GM18508 (cell line): ENCODE measurements around the gene GNS.
"Not testable (repeated sequence)": the region's sequence is repeated elsewhere in the genome, so short reads cannot be mapped to it uniquely, and the experiment has no call there.

Experiments used
- ATAC-seq: cut with Tn5 transposase; IDR thresholded peaks from one replicate; pipeline ENCODE4 v1.9.1; 2021; ENCODE audit warnings: moderate number of reproducible peaks; ENCODE audit not compliant: insufficient read depth, unreplicated experiment

The GNS gene

GRCh38 chr12:64780531-64781279 is 21.5 kb upstream of the GNS start:
- no peak for ATAC-seq

GRCh38 chr12:64780132-64780530 is 20.9 kb upstream of the GNS start:
- ATAC-seq = no peak

DNA sequence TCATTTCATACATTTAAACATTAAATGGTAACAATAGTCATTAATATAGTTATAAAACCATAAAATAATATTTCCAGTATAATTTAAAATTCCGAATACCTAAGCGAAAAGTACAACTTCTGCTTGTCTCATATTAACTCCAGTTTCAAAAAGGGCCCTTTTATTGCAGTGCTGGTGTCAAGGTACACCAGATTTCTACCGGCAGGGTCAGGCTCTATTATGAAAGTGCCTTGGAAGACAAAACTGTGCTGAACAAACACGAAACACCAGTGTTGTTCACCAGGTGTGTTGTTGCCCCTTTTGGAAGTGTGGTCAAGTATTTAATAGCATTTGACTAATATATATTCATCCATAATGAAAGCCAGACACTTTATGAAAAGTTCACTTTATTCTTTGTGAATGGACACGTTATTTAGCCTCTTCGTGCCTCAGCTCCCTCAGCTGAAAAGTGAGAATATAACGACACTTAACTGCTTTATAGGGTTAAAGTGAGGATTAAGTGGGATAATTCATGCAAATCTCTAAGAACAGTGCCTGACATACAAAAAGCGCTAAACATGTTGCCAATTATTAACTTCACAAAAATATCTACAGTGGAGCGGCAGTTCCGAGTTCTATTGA is 20.3 kb upstream of the GNS start:
- ATAC-seq = no peak

GRCh38 chr12:64775147-64775736 is 16.0 kb upstream of the GNS start:
- ATAC-seq = not testable (repeated sequence)

DNA sequence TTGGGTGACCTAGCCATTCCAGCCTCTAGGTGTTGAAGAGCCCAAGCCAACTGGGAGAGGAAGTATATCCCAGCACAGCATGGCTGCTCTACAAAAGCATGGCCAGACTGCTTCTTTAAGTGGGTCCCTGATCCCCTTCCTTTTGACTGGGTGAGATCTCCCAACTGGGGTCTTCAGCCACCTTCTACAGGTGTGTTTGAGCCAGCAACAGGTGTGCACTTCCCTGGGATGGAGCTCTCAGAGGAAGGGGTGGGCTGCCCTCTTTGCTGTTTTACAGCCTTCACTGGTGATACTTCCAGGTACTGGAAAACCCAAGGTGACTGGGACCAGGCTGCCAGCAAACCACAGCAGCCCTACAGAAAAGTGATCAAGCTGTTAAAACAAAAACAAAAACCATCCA is 14.2 kb upstream of the GNS start:
- no peak for ATAC-seq

DNA sequence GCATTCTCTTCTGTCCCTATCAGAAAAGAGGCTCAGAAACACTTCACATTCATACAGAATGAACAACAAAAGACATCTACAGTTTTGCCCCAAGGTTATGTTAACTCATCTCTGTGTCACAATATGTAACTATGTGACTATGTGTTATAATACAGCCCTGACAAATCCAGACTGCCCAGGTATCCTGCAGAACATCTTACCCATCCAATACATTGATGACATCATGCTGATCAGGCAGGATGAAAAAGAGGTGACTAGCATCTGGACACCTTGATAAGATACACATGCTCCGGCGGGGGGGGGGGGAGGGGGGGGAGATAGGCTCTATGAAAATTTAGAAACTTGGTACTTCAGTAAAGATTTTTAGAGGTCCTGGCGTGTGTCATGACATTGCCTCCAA is 8.3 kb upstream of the GNS start:
- ATAC-seq = no peak

DNA sequence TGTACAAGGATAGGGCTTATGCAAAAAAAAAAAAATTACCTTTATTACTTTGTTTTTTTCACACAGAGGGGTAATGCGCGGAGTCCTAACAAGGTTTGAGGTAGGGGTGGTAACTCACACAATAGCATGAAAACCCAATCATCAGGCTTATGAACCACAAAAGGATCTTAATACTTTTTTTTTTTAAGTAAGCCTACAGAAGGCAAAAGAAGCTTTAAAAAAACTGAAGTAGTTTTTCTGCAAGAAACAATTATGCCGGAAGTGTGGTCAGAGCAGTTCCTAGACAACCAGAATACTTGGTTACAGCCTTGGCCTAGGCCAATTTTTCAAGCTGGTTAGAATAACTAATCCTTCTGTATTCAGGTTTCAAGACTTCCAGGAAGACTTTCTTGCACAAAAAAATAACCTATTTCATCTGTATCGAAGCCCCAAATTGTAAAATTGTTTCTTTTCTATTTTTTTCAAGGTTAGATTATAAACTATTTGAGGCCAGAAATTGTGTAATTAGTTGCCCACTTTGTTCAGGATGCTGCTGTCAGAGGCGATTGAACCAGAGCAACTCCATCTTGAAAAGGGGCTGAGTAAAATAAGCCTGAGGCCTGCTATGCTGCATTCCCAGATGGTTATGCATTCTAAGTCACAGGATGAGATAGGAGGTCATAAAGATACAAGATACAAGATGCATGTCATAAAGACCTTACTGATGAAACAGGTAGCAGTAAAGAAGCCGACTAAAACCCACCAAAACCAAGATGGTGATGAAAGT is 1.8 kb upstream of the GNS start:
- ATAC-seq = no peak

- no peak for ATAC-seq
Measured at GRCh38 chr12:64757771-64758170, 1.4 kb downstream of the GNS start.

- ATAC-seq = no peak
Measured at GRCh38 chr12:64756376-64756775, 2.8 kb downstream of the GNS start.

GRCh38 chr12:64753427-64753826 is 5.8 kb downstream of the GNS start:
- ATAC-seq = no peak

GRCh38 chr12:64752833-64753238 is 6.4 kb downstream of the GNS start:
- no peak for ATAC-seq

GRCh38 chr12:64752032-64752431 is 7.2 kb downstream of the GNS start:
- ATAC-seq = no peak

DNA sequence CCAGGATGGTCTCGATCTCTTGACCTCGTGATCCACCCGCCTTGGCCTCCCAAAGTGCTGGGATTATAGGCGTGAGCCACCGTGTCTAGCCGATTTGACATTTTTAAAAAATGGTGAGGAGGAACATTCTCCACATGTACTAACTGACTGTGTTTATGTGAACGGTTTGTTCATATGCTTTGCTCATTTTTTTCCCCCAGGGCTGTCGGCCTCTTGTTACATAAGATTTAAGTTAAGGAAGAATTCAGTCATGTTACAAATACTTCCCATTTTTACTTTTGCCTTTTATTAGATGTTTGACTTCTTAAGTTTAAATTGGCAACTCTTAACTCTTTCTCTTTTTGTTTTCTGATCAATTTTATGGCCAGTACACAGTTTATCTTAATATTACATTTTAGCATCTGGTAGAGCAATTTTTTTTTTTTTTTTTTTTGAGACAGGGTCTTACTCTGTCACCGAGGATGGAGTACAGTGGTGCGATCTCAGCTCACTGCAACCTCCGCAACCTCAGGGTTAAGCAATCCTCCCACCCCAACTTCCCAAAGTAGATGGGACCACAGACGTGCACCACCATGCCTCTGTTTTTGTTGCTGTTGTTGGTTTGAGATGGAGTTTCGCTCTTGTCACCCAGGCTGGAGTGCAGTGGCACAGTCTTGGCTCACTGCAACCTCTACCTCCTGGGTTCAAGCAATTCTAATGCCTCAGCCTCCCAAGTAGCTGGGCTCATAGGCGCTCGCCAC is 9.6 kb downstream of the GNS start:
- ATAC-seq = no peak

- ATAC-seq = no peak
Measured at GRCh38 chr12:64747695-64748094, 11.5 kb downstream of the GNS start.

- no peak for ATAC-seq
Measured at GRCh38 chr12:64746663-64747062, 12.5 kb downstream of the GNS start.

- no peak for ATAC-seq
Measured at GRCh38 chr12:64745980-64746379, 13.2 kb downstream of the GNS start.

GRCh38 chr12:64745259-64745807 is 13.9 kb downstream of the GNS start:
- ATAC-seq = no peak

DNA sequence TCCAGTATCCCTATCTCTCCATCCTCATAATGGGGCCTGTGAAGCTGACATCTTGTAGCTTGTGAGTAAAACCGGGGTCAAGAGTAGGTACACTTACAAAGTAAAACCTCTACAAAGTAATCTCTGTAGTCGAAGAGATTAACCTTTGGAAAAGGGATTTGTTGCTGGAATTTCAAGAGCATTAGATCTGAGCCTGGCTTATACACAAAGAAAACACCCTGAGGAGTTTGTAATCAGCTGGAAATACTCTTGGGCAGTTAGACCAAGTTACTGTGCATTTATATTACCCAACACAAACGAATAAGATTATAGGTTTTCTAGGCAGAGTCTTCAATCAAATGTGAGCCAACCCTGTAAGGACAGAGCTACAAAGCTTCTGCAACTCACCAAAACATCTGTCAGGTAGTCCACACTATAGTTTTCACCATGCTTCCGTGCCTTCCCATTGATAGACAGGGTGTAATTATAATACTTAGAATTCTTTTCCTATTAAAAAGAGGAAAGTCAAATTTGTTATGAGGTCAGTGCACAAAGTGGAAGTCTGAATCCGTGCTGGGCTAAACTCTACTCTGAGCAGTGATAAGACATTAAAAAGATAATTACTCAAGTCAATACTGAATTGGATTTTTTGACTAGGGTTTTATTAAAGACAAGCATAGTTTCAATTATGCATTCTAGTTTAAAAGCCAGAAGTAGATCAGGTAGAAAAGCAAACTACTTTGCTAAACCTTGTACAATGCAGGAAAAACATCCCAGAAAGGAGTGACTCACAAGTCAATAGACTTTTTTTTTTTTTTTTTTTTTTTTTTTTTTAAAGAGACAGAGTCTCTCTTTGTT is 14.6 kb downstream of the GNS start:
- no peak for ATAC-seq

DNA sequence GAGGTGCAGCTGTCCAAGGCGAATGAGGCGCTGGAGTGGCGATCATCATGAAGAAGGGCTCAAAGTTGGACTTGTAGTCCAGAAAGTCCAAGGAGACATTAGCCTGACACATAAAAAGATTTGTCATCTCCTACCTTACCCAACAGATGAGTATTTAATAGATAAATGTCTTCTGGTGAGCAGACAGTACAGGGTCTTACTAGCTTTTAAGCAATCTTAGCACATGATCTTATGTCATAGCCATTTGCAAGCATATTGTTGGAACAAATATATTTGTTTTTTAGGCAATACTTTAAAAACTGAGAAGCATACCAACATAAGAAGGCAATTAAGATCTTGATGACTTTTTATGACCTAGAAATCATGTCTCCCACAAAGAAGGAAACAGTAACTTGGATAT is 16.0 kb downstream of the GNS start:
- ATAC-seq = no peak
